Activated naive CD4-positive, alpha-beta T cell treated with anti-CD3 and anti-CD28 coated beads for 36 hours (primary cell): ENCODE results near the gene SYVN1. TPM values are rescaled to one million over a fixed set of nuclear protein-coding genes. Genes with fewer than 3 reads are reported as not detected.
"Not testable (repeated sequence)": the region's sequence is repeated elsewhere in the genome, so short reads cannot be mapped to it uniquely, and the experiment has no call there.

Source experiments
- CTCF ChIA-PET: fragments of 350-600 bp; sonication (Branson Sonifier 250); formaldehyde crosslinking; loops from one replicate; lab custom pipeline; 2021; ENCODE audit warnings: antibody characterized with exemption; lab: Charles Lee
- DNase-seq: peaks from one replicate; pipeline ENCODE4 v3.0.0-alpha.2; 2020
- H3K27ac Mint-ChIP-seq: one replicate; pipeline ENCODE4 v1.8.0; 2021; ENCODE audit warnings: mild to moderate bottlenecking, mixed read lengths
- H3K27me3 Mint-ChIP-seq: one replicate; pipeline ENCODE4 v1.8.0; 2021; ENCODE audit warnings: low read depth, mixed read lengths
- H3K36me3 Mint-ChIP-seq: one replicate; pipeline ENCODE4 v1.8.0; 2021; ENCODE audit warnings: low read depth, mixed read lengths
- H3K4me1 Mint-ChIP-seq: one replicate; pipeline ENCODE4 v1.8.0; 2021; ENCODE audit warnings: low read depth, mixed read lengths
- H3K4me3 Mint-ChIP-seq: one replicate; pipeline ENCODE4 v1.8.0; 2021; ENCODE audit warnings: mild to moderate bottlenecking, moderate library complexity, mixed read lengths
- H3K9me3 Mint-ChIP-seq: one replicate; pipeline ENCODE4 v1.8.0; 2021; ENCODE audit warnings: mixed read lengths
- intact Hi-C: fragments of 100-400 bp; cut with micrococcal nuclease; formaldehyde crosslinking; loops from one replicate; pipeline ENCODE4 v1.15.1; 2023
- total RNA-seq, 2 experiments: library from RNA; stranded (reverse); gene quantifications; one replicate each; pipeline ENCODE4 v1.2.3, GENCODE V29; 2021

The SYVN1 gene
- total RNA-seq, 2 experiments from 2014 or later: 19.0 to 19.2 TPM

DNA sequence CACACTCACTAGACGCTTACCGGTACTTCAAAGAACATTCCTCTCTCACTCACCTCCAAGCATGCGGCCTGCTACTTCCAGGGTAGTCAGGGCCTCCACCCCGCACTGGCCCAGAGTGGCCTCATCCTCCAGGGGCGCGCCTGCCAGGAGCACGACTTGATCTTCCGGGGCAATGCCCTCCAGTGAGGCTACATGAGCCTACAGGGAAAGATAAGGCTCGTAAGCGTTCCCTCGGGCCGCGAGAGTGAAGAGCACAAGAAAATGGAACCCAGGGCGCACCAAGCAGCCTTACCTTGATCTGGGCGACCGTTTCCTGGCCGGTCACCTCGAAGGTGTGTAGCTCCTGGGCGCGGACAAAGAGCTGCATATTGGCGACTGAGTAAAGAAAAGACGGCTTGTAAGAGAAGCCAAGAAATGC, 12.9 kb downstream of the SYVN1 start:
- peaks cover 54% of the 10 kb centered on the region for H3K4me1 Mint-ChIP-seq
- DNase-seq: peak; percentile 35
- H3K27ac Mint-ChIP-seq: peak overlapping the region; percentile 99
- peak overlapping the region; percentile 99 for H3K4me3 Mint-ChIP-seq
- H3K27me3 Mint-ChIP-seq: no peaks in the 10 kb centered on the region
- CTCF ChIA-PET: interaction anchor here (0.6 to 2.8 kb wide), 2 partner anchors 10 to 58 kb away, joined by 3 to 24 read pairs; partner anchors contain the start of gene TM7SF2
- peaks cover 40% of the 10 kb centered on the region for H3K36me3 Mint-ChIP-seq
- intact Hi-C loops: no loop called here
- H3K9me3 Mint-ChIP-seq: no peaks in the 10 kb centered on the region

GRCh38 chr11:65120831-65121230, 13.5 kb downstream of the SYVN1 start:
- intact Hi-C loops: no loop called here
- CTCF ChIA-PET: interaction anchor here (1.0 to 2.8 kb wide), 2 partner anchors 9 to 335 kb away, joined by 3 to 24 read pairs; partner anchors contain the start of gene TM7SF2
- H3K36me3 Mint-ChIP-seq: peaks cover 38% of the 10 kb centered on the region
- peak overlapping the region; percentile 99 for H3K4me3 Mint-ChIP-seq
- H3K27me3 Mint-ChIP-seq: no peaks in the 10 kb centered on the region
- H3K9me3 Mint-ChIP-seq: no peaks in the 10 kb centered on the region
- no peak for DNase-seq
- H3K4me1 Mint-ChIP-seq: peaks cover 59% of the 10 kb centered on the region
- H3K27ac Mint-ChIP-seq: peak overlapping the region; percentile 99

GRCh38 chr11:65119670-65119995, 14.7 kb downstream of the SYVN1 start:
- Mint-ChIP-seq H3K36me3 (peaks cover 39% of the 10 kb centered on the region), H3K27me3 (no peaks in the 10 kb centered on the region), H3K27ac (peak overlapping the region; percentile 99), H3K4me3 (peak overlapping the region; percentile 42), H3K9me3 (no peaks in the 10 kb centered on the region), H3K4me1 (peaks cover 68% of the 10 kb centered on the region)
- DNase-seq: no peak
- CTCF ChIA-PET: interaction anchor here (0.9 to 2.0 kb wide), 2 partner anchors 9 to 272 kb away, joined by 3 to 8 read pairs; no protein-coding TSS in a partner anchor
- intact Hi-C loops: loop anchor here (5.0 kb wide), 1 partner anchor 147 kb away; the partner anchor contains the start of gene MAJIN

- not testable (repeated sequence) for DNase-seq, H3K4me3 Mint-ChIP-seq, H3K9me3 Mint-ChIP-seq, H3K27me3 Mint-ChIP-seq
- H3K4me1 Mint-ChIP-seq: peaks cover 66% of the 10 kb centered on the region
- CTCF ChIA-PET: interaction anchor here (0.7 to 2.0 kb wide), 6 partner anchors 9 to 452 kb away, joined by 3 to 8 read pairs (median 3); partner anchors contain the start of gene ZNRD2
- peaks cover 36% of the 10 kb centered on the region for H3K36me3 Mint-ChIP-seq
- H3K27ac Mint-ChIP-seq: peak overlapping the region; percentile 99
- intact Hi-C loops: loop anchor here (1.0 to 5.0 kb wide), 2 partner anchors 9 to 147 kb away; partner anchors contain the start of gene MAJIN
Observed at GRCh38 chr11:65118891-65119669, 15.2 kb downstream of the SYVN1 start.

- Mint-ChIP-seq H3K4me1 (peaks cover 69% of the 10 kb centered on the region), H3K4me3 (peak overlapping the region; percentile 87), H3K27ac (peak overlapping the region; percentile 80), H3K9me3 (no peaks in the 10 kb centered on the region), H3K36me3 (peaks cover 36% of the 10 kb centered on the region), H3K27me3 (no peaks in the 10 kb centered on the region)
- intact Hi-C loops: loop anchor here (1.0 to 5.0 kb wide), 2 partner anchors 8 to 146 kb away; partner anchors contain the start of gene MAJIN
- no peak for DNase-seq
- CTCF ChIA-PET: interaction anchor here (0.7 to 2.0 kb wide), 8 partner anchors 11 to 452 kb away, joined by 3 to 8 read pairs (median 3); partner anchors contain the start of gene ZNRD2
Observed at GRCh38 chr11:65118097-65118837, 16.1 kb downstream of the SYVN1 start.

DNA sequence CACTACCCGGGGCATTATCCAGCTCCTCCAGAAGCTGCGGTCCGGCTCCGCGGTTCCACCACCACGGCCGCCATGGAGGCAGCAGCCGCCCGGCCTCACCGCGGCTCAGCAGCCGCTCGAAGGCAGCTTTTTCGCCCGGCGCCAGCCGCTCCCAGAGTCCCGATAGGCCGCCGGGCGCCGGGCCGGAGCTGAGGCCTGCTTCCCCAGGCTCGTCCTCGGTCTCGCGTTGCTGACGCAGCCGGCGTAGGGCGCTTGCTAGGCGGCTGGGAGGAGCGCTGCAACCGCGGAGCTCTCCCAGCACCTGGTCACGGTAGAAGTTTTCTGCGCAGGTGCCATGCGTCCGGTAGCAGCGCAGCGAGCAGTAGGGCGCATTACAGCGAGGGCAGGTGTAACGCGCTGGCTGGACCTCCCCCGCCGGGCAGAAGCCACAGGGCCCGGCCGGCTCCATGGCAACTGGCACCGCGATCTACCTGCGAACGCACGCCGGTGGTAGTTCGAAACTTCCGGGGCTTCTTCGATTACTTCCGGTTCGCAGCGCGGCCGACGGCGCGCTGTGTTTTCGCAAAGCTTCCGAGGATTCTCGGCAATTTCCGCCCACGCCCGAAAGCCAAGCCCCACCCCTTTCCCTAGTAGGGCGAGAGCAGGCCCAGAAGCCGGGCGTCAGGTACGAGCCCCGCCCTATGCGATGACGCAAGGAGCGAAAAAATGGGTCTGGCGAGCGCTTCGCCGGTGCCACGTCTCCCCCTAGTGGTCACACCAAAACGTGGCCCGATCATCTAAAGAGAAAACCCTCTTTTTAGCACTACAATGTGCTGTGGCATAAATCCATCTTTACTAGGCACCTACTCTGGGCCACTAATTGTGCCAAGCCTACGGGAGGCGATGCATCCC, 16.9 kb downstream of the SYVN1 start, which contains the start of gene ZNHIT2:
ZNHIT2 (minus strand) TSS at position 496 of the 891 bp plus-strand sequence; CDS start at position 448, 48 bp downstream.
- no peaks in the 10 kb centered on the region for H3K9me3 Mint-ChIP-seq
- no peaks in the 10 kb centered on the region for H3K27me3 Mint-ChIP-seq
- H3K27ac Mint-ChIP-seq: peak within 1 kb of the TSS; percentile 87
- peak; percentile 100 for DNase-seq
- intact Hi-C loops: loop anchor here (1.0 to 5.0 kb wide), 10 partner anchors 7 to 339 kb away; partner anchors contain the start of genes ATG2A, CDCA5, MAJIN and SF1
- H3K4me3 Mint-ChIP-seq: peak within 1 kb of the TSS; percentile 87
- H3K4me1 Mint-ChIP-seq: peaks cover 66% of the 10 kb centered on the region
- CTCF ChIA-PET: interaction anchor here (0.6 to 2.7 kb wide), 10 partner anchors 14 to 383 kb away, joined by 3 to 14 read pairs (median 4); partner anchors contain the start of gene ARL2
- peaks cover 36% of the 10 kb centered on the region for H3K36me3 Mint-ChIP-seq

DNA sequence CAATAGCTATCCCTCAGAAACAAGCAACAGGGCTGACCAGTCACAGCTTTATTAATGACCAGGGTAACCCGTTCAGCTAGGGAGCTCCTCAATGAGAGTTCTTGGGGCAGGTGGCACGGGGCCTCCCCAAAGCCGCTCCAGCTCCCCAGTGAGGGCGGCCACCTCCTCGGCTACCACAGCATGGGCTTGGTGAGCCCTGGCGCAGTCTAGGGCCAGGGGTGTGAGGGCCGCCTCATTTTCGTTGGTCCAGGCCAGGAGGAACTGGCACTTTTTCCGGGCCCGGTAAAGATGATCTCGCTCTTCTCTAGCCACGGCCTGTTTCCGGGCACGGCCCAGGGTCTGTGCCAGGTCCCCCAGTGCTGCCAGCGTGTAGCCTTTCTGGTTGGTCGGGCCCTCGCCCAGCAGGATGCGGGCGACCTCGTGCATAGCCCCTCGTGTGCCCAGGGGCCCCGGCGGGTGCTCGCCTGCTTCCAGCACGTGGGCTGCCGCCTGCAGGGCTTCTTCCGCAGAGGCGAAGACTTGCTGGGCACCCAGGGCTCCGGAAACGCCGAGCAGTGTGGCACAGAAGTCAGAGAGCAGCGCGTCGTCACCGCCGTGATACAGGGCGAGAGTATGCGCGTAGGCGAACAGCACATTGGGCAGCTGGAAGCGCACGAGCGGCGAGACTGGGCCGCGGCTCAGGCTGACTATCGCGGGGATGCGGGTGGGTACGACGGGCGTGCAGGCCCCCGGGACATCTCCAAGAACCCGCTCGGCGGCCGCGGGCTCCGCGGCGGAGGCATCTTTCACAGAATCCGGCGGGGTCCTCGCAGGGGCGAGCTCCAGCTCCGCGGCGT, 17.7 kb downstream of the SYVN1 start:
- H3K4me1 Mint-ChIP-seq: peaks cover 65% of the 10 kb centered on the region
- intact Hi-C loops: loop anchor here (1.0 to 5.0 kb wide), 9 partner anchors 18 to 338 kb away; partner anchors contain the start of genes ATG2A, CDCA5, MAJIN and SF1
- H3K27me3 Mint-ChIP-seq: no peaks in the 10 kb centered on the region
- peak; percentile 68 for DNase-seq
- peaks cover 29% of the 10 kb centered on the region for H3K36me3 Mint-ChIP-seq
- peak overlapping the region; percentile 87 for H3K4me3 Mint-ChIP-seq
- CTCF ChIA-PET: interaction anchor here (0.7 to 2.7 kb wide), 6 partner anchors 15 to 325 kb away, joined by 3 to 14 read pairs (median 4); partner anchors contain the start of gene ARL2
- no peaks in the 10 kb centered on the region for H3K9me3 Mint-ChIP-seq
- H3K27ac Mint-ChIP-seq: peak overlapping the region; percentile 87

DNA sequence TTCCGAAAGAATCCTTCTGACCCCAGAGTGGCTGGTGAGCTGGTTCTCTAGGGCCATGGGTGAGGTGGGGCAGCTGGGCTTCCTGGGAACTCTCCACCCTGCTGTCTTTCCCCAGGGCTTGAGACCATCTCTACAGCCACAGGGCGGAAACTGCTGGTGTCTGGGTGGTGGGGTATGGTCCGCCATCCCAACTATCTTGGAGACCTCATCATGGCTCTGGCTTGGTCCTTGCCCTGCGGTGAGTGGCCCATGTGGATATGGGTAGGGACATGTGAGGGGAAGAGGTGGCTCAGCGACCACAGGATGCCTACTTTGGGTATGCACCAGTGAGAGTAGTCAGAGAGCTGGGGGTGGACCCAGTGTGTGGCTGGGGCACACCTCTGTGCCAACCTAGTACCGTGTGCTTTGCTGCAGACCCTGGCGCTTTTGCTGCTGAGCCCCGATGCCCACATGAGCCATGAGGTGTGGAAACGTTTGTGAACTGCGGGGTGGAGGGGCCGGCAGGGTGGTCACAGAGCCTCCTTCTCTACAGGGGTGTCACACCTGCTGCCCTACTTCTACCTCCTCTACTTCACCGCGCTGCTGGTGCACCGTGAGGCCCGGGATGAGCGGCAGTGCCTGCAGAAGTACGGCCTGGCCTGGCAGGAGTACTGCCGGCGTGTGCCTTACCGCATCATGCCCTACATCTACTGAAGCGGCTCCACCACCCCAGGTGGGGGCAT, 18.8 kb downstream of the SYVN1 start:
- Mint-ChIP-seq H3K4me3 (peak overlapping the region; percentile 87), H3K9me3 (no peaks in the 10 kb centered on the region), H3K36me3 (peaks cover 23% of the 10 kb centered on the region), H3K27ac (no peak overlapping the region), H3K27me3 (no peaks in the 10 kb centered on the region), H3K4me1 (peaks cover 66% of the 10 kb centered on the region)
- intact Hi-C loops: loop anchor here (2.0 to 5.0 kb wide), 3 partner anchors 143 to 337 kb away; partner anchors contain the start of genes ATG2A, MAJIN and SF1
- no peak for DNase-seq
- CTCF ChIA-PET: interaction anchor here (0.7 to 2.7 kb wide), 5 partner anchors 20 to 324 kb away, joined by 3 to 14 read pairs (median 3); partner anchors contain the start of gene ARL2

GRCh38 chr11:65114538-65115171, 19.7 kb downstream of the SYVN1 start:
- Mint-ChIP-seq H3K4me1 (peaks cover 64% of the 10 kb centered on the region), H3K9me3 (no peaks in the 10 kb centered on the region), H3K27ac (no peak overlapping the region), H3K4me3 (no peak overlapping the region), H3K36me3 (peaks cover 16% of the 10 kb centered on the region), H3K27me3 (no peaks in the 10 kb centered on the region)
- CTCF ChIA-PET: interaction anchor here (0.5 to 0.7 kb wide), 3 partner anchors 65 to 597 kb away, joined by 3 read pairs; no protein-coding TSS in a partner anchor
- intact Hi-C loops: loop anchor here (5.0 kb wide), 3 partner anchors 142 to 218 kb away; partner anchors contain the start of genes DPF2, MAJIN and POLA2
- DNase-seq: no peak
